Measurements from ENCODE around the gene TNFSF8.

TNFSF8 gene

DNA sequence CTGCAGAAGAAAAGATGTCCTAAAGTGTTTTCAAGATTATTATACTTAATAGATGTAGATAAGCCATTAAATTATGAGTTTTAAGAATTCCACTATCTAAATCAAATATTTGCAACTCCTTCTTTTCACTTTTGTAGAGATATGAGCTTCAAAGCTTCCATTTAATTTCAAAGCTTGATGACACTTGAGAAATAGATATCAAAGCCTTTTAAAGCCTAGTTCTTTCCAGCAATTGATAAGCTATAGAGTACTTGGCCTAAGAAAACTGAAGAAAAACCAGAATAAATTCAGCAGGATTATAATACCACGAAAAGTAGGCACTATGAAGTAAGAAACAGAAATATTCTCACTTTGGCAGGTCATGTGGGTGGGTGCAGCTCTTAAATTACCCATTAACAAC lies 1.7 kb downstream of the TNFSF8 start:
- no peak for DNase-seq (ENCODE audit: low read depth)
- TF ChIP-seq, protein P1, sequence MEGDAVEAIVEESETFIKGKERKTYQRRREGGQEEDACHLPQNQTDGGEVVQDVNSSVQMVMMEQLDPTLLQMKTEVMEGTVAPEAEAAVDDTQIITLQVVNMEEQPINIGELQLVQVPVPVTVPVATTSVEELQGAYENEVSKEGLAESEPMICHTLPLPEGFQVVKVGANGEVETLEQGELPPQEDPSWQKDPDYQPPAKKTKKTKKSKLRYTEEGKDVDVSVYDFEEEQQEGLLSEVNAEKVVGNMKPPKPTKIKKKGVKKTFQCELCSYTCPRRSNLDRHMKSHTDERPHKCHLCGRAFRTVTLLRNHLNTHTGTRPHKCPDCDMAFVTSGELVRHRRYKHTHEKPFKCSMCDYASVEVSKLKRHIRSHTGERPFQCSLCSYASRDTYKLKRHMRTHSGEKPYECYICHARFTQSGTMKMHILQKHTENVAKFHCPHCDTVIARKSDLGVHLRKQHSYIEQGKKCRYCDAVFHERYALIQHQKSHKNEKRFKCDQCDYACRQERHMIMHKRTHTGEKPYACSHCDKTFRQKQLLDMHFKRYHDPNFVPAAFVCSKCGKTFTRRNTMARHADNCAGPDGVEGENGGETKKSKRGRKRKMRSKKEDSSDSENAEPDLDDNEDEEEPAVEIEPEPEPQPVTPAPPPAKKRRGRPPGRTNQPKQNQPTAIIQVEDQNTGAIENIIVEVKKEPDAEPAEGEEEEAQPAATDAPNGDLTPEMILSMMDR (conservative IDR thresholded peaks at IDR 0.05; ENCODE audit: low read depth, low read length): no peak
- H3K4me3 ChIP-seq (ENCODE audit: low read depth, low read length): no peak overlapping the region

DNA sequence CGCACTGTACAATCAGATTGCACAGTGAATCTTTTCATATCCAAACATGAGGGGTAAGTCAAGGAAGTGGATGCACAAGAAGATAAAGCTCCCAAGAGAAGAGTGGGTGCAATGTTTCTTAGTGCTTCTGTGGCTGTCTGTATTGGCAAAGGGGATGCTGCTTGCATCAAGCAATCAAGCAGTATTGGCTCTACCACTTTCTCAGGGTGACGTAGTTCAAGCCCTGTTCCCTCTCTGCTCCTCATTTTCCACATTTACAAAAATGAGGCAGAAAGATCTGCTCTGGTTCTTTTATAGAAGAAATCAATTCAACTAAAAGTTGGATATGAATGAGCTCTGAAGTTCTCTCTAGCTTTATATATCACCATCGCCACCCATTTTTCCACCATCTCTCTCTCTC lies 2.3 kb downstream of the TNFSF8 start:
- TF ChIP-seq, protein P1 (conservative IDR thresholded peaks at IDR 0.05; ENCODE audit: low read depth, low read length): no peak
- H3K4me3 ChIP-seq (ENCODE audit: low read depth, low read length): no peak overlapping the region
- no peak for DNase-seq (ENCODE audit: low read depth)

DNA sequence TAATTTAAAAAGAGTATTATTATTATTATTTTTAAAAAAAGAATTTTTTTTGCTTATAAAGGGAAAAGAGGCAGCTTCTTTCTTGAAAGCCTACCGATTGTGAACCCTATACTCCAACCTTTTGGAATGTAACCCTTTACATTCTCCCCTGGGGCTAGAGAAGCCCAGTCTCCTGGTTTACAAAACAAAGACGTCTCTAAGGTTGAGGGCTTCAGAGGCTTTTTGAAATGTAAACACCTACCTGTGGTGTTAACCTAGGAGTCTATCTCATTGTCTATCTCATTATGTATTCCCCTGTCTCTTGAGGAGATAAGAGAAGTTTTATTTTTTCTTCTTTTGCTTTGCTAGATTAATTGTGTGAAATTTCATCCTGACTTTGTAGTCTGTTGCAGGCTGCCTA lies 4.7 kb downstream of the TNFSF8 start:
- DNase-seq (ENCODE audit: low read depth): no peak
- TF ChIP-seq, protein P1 (conservative IDR thresholded peaks at IDR 0.05; ENCODE audit: low read depth, low read length): no peak
- no peak overlapping the region for H3K4me3 ChIP-seq (ENCODE audit: low read depth, low read length)

DNA sequence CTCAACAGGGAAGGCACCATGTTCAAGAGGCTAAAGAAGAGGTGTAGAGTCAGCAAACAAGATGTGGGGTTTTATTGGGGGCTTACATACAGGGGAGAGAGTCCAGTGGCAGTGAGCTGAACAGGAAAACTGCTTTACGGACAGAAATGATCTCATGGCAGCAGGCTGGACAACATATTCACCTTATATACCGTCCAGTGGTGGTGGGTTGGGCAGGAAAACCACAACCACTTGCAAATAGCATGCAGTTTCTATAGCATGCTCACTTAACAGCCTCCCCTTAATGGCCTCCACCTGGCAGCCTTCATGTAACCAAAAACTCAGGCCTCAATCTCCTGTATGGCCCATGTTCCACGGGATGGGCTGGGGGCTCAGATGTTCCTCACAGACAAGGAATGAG lies 5.4 kb downstream of the TNFSF8 start:
- TF ChIP-seq, protein P1 (conservative IDR thresholded peaks at IDR 0.05; ENCODE audit: low read depth, low read length): no peak
- no peak overlapping the region for H3K4me3 ChIP-seq (ENCODE audit: low read depth, low read length)
- DNase-seq (ENCODE audit: low read depth): no peak

DNA sequence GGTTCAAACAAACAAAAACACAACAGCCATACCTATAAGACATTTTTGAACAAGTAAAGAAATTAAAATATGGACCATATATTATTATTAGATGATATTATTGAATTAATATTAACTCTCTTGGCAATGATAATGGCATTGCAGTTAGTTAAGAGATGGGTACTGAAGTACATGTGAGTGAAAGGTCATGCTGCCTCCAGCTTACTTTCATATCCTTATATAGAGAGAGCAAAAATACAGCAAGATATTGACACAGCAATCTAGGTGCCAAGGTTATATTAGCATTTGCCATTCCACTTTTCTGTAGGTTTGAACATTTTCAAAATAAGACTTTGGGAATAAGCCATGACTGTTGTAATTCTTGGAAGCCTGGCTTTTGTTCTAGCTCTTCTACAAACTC lies 6.1 kb downstream of the TNFSF8 start:
- no peak for DNase-seq (ENCODE audit: low read depth)
- no peak overlapping the region for H3K4me3 ChIP-seq (ENCODE audit: low read depth, low read length)
- TF ChIP-seq, protein P1 (conservative IDR thresholded peaks at IDR 0.05; ENCODE audit: low read depth, low read length): no peak

DNA sequence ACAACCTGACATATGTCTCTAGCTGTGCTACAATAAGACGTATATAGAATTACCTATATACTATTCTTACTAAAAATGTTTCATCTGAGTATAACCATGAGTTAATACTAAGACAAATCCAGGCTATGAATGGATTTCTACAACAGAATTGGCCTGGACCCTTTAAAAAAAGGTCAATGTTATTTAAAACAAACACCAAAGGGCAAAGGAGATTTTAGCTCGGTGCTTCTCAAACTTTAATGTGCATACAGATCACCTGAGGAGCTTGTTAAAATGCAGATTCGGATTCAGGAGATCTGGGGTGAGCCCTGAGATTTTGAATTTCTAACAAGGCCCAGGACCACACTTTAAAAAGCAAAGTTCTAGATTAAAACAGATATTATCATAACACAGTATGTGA lies 6.5 kb downstream of the TNFSF8 start:
- DNase-seq (ENCODE audit: low read depth): no peak
- TF ChIP-seq, protein P1 (conservative IDR thresholded peaks at IDR 0.05; ENCODE audit: low read depth, low read length): no peak
- H3K4me3 ChIP-seq (ENCODE audit: low read depth, low read length): no peak overlapping the region

DNA sequence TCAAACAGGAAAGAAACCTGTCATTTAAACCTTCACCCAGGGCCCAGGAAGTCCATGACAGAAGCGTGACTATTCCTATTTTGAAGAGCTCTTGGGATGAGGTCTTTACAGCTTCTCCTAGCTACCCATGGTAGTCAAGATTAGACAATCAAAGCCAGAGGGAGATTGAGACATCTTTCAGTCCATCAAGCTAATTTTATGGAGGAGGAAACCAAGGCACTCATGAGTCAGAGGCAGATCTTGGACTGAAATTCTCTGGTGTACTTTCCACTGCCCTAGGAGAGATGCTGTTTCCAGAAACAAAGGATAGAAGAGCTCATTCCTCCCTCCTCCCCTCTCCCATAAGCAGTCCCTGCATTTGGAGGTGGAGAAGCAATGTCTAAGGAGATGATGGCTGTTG lies 9.2 kb downstream of the TNFSF8 start:
- no peak for DNase-seq (ENCODE audit: low read depth)
- TF ChIP-seq, protein P1 (conservative IDR thresholded peaks at IDR 0.05; ENCODE audit: low read depth, low read length): no peak
- no peak overlapping the region for H3K4me3 ChIP-seq (ENCODE audit: low read depth, low read length)

Measured in choroid plexus epithelial cell (primary cell).